ENCODE data around the gene MBD5. TPM values are rescaled to one million over a fixed set of nuclear protein-coding genes. Genes with fewer than 3 reads are reported as not detected.

MBD5 gene
- total and polyA plus RNA-seq, 12 donors: 5.6 to 61.7 (median 40.5) TPM

DNA sequence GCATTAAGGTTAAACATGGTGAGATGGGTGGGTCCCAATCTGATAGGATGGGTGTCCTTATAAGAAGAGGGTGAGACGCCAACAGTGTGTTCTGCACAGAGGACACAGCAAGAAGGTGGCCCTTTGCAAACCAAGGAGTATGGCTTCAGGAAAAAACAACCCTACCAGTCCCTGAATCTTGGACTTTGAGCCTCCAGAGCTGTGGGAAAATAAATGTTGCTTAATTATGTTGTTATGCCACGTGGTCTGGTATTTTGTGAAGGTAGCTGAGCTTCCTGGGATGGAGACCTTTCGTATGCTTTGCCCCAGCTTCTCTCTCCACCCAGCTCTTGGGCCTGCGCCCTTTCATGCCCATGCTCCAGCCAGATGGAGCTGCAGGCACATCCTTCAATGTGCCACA lies 509.5 kb downstream of the MBD5 start:
- peaks cover 0 to 7% of the 10 kb centered on the region in 2 donors for H3K4me1 ChIP-seq (replicated peaks in 1 of 2)
- H3K9me3 ChIP-seq (replicated peaks in 1 of 3): no peaks in the 10 kb centered on the region
- no peaks in the 10 kb centered on the region for H3K27me3 ChIP-seq
- no peak overlapping the region for H3K27ac ChIP-seq
- WGBS, 4 donors: 75 to 84% (median 80%) methylated on average over 4 of the region's 4 CpGs
- DNase-seq: peak in 1 of 7 donors; percentile 5
- TF ChIP-seq, protein P1, sequence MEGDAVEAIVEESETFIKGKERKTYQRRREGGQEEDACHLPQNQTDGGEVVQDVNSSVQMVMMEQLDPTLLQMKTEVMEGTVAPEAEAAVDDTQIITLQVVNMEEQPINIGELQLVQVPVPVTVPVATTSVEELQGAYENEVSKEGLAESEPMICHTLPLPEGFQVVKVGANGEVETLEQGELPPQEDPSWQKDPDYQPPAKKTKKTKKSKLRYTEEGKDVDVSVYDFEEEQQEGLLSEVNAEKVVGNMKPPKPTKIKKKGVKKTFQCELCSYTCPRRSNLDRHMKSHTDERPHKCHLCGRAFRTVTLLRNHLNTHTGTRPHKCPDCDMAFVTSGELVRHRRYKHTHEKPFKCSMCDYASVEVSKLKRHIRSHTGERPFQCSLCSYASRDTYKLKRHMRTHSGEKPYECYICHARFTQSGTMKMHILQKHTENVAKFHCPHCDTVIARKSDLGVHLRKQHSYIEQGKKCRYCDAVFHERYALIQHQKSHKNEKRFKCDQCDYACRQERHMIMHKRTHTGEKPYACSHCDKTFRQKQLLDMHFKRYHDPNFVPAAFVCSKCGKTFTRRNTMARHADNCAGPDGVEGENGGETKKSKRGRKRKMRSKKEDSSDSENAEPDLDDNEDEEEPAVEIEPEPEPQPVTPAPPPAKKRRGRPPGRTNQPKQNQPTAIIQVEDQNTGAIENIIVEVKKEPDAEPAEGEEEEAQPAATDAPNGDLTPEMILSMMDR (IDR thresholded peaks at IDR 0.05): no peak
- TF ChIP-seq POLR2A (IDR thresholded peaks at IDR 0.05): no peak
- no peaks in the 10 kb centered on the region for H3K36me3 ChIP-seq (replicated peaks in 1 of 2)
- intact Hi-C loops (cut with DNase I): loop anchor here in 1 of 2 donors (10.0 kb wide), 1 partner anchor 464 kb away; no protein-coding TSS in a partner anchor
- H3K4me3 ChIP-seq: no peak overlapping the region

GRCh38 chr2:148531235-148531634 lies 510.3 kb downstream of the MBD5 start:
- H3K4me3 ChIP-seq: no peak overlapping the region
- peaks cover 0 to 7% of the 10 kb centered on the region in 2 donors for H3K4me1 ChIP-seq (replicated peaks in 1 of 2)
- intact Hi-C loops (cut with DNase I): loop anchor here in 1 of 2 donors (10.0 kb wide), 1 partner anchor 464 kb away; no protein-coding TSS in a partner anchor
- no peaks in the 10 kb centered on the region for H3K36me3 ChIP-seq (replicated peaks in 1 of 2)
- peak in 1 of 7 donors; percentile 35 for DNase-seq
- TF ChIP-seq POLR2A (IDR thresholded peaks at IDR 0.05): no peak
- TF ChIP-seq, protein P1 (IDR thresholded peaks at IDR 0.05): no peak
- H3K27me3 ChIP-seq: no peaks in the 10 kb centered on the region
- no peak overlapping the region for H3K27ac ChIP-seq
- 84 to 94% (median 88%) methylated on average over 7 of the region's 7 CpGs for WGBS, 4 donors
- no peaks in the 10 kb centered on the region for H3K9me3 ChIP-seq (replicated peaks in 1 of 3)

- no peaks in the 10 kb centered on the region for H3K36me3 ChIP-seq (replicated peaks in 1 of 2)
- no peak for TF ChIP-seq POLR2A (IDR thresholded peaks at IDR 0.05)
- TF ChIP-seq, protein P1 (IDR thresholded peaks at IDR 0.05): no peak
- H3K27ac ChIP-seq: no peak overlapping the region
- intact Hi-C loops (cut with DNase I): loop anchor here in 1 of 2 donors (10.0 kb wide), 1 partner anchor 463 kb away; no protein-coding TSS in a partner anchor
- no peaks in the 10 kb centered on the region for H3K27me3 ChIP-seq
- peaks cover 0 to 7% of the 10 kb centered on the region in 2 donors for H3K4me1 ChIP-seq (replicated peaks in 1 of 2)
- WGBS, 4 donors: 60 to 75% (median 72%) methylated on average over 11 to 13 of the region's 13 CpGs
- peak in 1 of 7 donors; percentile 35 for DNase-seq
- no peak overlapping the region for H3K4me3 ChIP-seq
- no peaks in the 10 kb centered on the region for H3K9me3 ChIP-seq (replicated peaks in 1 of 3)
Measured at GRCh38 chr2:148531669-148532428, 511.0 kb downstream of the MBD5 start.

DNA sequence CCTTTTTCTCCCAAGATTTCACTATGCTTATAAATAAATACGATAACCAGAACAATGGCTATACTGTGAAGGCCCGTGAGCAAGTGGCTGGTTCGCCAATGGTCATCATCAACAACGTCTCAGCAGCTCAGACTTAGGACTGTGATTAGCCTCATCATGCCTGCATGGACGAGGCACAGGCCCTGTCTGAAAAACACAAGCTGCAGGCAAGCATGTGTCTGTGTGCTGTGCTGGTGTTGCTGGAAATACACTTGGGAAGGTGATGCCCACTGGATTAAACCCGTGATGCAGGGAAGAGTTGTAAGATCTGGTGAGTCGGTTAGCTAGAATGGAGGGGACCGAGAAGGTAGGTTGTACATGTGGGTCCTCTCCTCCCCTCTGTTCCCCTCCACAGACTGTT lies 512.1 kb downstream of the MBD5 start:
- no peak for TF ChIP-seq POLR2A (IDR thresholded peaks at IDR 0.05)
- TF ChIP-seq, protein P1 (IDR thresholded peaks at IDR 0.05): no peak
- WGBS, 4 donors: 88 to 93% (median 91%) methylated on average over 5 to 8 of the region's 8 CpGs
- no peaks in the 10 kb centered on the region for H3K36me3 ChIP-seq (replicated peaks in 1 of 2)
- H3K4me3 ChIP-seq: no peak overlapping the region
- H3K27ac ChIP-seq: no peak overlapping the region
- no peaks in the 10 kb centered on the region for H3K9me3 ChIP-seq (replicated peaks in 1 of 3)
- peak in 1 of 7 donors; percentile 38 for DNase-seq
- intact Hi-C loops (cut with DNase I): loop anchor here in 1 of 2 donors (10.0 kb wide), 1 partner anchor 462 kb away; no protein-coding TSS in a partner anchor
- H3K27me3 ChIP-seq: no peaks in the 10 kb centered on the region
- H3K4me1 ChIP-seq (replicated peaks in 1 of 2): peaks cover 0 to 7% of the 10 kb centered on the region in 2 donors

All from adrenal gland (tissue), 12 donors.